WTC11 (cell line): ENCODE measurements around the gene SGPL1. TPM values are rescaled to one million over a fixed set of nuclear protein-coding genes. Genes with fewer than 3 reads are reported as not detected.

ENCODE experiments used
- ATAC-seq: fragments of 200-7000 bp; cut with Tn5 transposase; 2 replicates; pipeline ENCODE4 v1.10.0; 2021; ENCODE audit warnings: mild to moderate bottlenecking, moderate library complexity
- CTCF ChIA-PET: fragments of 300-600 bp; sonication (Branson Sonifier 250); formaldehyde crosslinking; loops from one replicate; lab custom pipeline; 2021; ENCODE audit warnings: antibody characterized with exemption; lab: Charles Lee
- POLR2A ChIA-PET: fragments of 350-600 bp; sonication (Branson Sonifier 250); formaldehyde crosslinking; loops from one replicate; lab custom pipeline; 2021; ENCODE audit warnings: antibody characterized with exemption; lab: Charles Lee
- DNase-seq: peaks from one replicate; pipeline ENCODE4 v3.0.0; 2021; ENCODE audit warnings: low spot score
- H3K27ac Mint-ChIP-seq: 2 replicates; pipeline ENCODE4 v1.8.0; 2021; ENCODE audit warnings: mixed read lengths
- H3K27me3 Mint-ChIP-seq: 2 replicates; pipeline ENCODE4 v1.8.0; 2021; ENCODE audit warnings: low read depth, mild to moderate bottlenecking, moderate library complexity, mixed read lengths
- H3K36me3 Mint-ChIP-seq: 2 replicates; pipeline ENCODE4 v1.8.0; 2021; ENCODE audit warnings: mixed read lengths
- H3K4me1 Mint-ChIP-seq: 2 replicates; pipeline ENCODE4 v1.8.0; 2022; ENCODE audit warnings: mixed read lengths
- H3K4me3 Mint-ChIP-seq: 2 replicates; pipeline ENCODE4 v1.8.0; 2021; ENCODE audit warnings: mild to moderate bottlenecking, moderate library complexity, mixed read lengths
- H3K9me3 Mint-ChIP-seq: 2 replicates; pipeline ENCODE4 v1.8.0; 2021; ENCODE audit warnings: mixed read lengths
- CBFB ChIP-seq: sonication (generic); formaldehyde crosslinking; IDR thresholded peaks from 2 replicates; pipeline ENCODE4 v1.8.1; 2022; ENCODE audit warnings: mild to moderate bottlenecking, low read depth, missing genetic modification reagents
- CREM ChIP-seq: sonication (generic); formaldehyde crosslinking; IDR thresholded peaks from 2 replicates; pipeline ENCODE4 v1.8.1; 2022; ENCODE audit warnings: mild to moderate bottlenecking, missing genetic modification reagents, moderate library complexity
- FOXK1 ChIP-seq: sonication (generic); formaldehyde crosslinking; IDR thresholded peaks from 2 replicates; pipeline ENCODE4 v1.8.0; 2022; ENCODE audit warnings: mild to moderate bottlenecking, moderate library complexity, missing genetic modification reagents
- OVOL2 ChIP-seq: fragments of 250-450 bp; sonication (Bioruptor Pico); IDR thresholded peaks from 2 replicates; pipeline ENCODE4 v1.9.0; 2021; ENCODE audit warnings: mild to moderate bottlenecking, borderline replicate concordance
- RELA ChIP-seq: sonication (generic); formaldehyde crosslinking; IDR thresholded peaks from 2 replicates; pipeline ENCODE4 v1.8.1; 2022; ENCODE audit warnings: missing genetic modification reagents, mild to moderate bottlenecking, borderline replicate concordance
- SMAD4 ChIP-seq: sonication (generic); formaldehyde crosslinking; IDR thresholded peaks from 2 replicates; pipeline ENCODE4 v1.8.0; 2022; ENCODE audit warnings: mild to moderate bottlenecking, missing genetic modification reagents
- TEAD4 ChIP-seq: sonication (generic); formaldehyde crosslinking; IDR thresholded peaks from 2 replicates; pipeline ENCODE4 v1.8.0; 2022; ENCODE audit warnings: mild to moderate bottlenecking, missing genetic modification reagents
- total RNA-seq: library from RNA; stranded (reverse); gene quantifications from 3 replicates; pipeline ENCODE4 v1.2.3, GENCODE V29; 2021
- TF ChIP-seq, protein P1 (sequence below): sonication (generic); formaldehyde crosslinking; IDR thresholded peaks from 2 replicates; pipeline ENCODE4 v1.8.1; 2023; ENCODE audit warnings: mild to moderate bottlenecking, moderate library complexity, missing genetic modification reagents
- TF ChIP-seq, protein P2 (sequence below): sonication (generic); formaldehyde crosslinking; IDR thresholded peaks from 2 replicates; pipeline ENCODE4 v1.8.1; 2023; ENCODE audit warnings: mild to moderate bottlenecking, missing genetic modification reagents, moderate library complexity
- TF ChIP-seq, protein P3 (sequence below): fragments of 250-450 bp; sonication (Bioruptor Pico); IDR thresholded peaks from 2 replicates; pipeline ENCODE4 v1.9.0; 2021; ENCODE audit warnings: mild to moderate bottlenecking, borderline replicate concordance
- TF ChIP-seq, protein P4 (sequence below): sonication (generic); formaldehyde crosslinking; IDR thresholded peaks from 2 replicates; pipeline ENCODE4 v1.8.1; 2022; ENCODE audit warnings: low read depth, mild to moderate bottlenecking, moderate library complexity, missing genetic modification reagents, borderline replicate concordance
- TF ChIP-seq, protein P5 (sequence below): sonication (generic); formaldehyde crosslinking; IDR thresholded peaks from 2 replicates; pipeline ENCODE4 v1.8.0; 2023; ENCODE audit warnings: mild to moderate bottlenecking, missing genetic modification reagents
- TF ChIP-seq, protein P6 (sequence below): sonication (generic); formaldehyde crosslinking; IDR thresholded peaks from 2 replicates; pipeline ENCODE4 v1.8.0; 2022; ENCODE audit warnings: mild to moderate bottlenecking, missing genetic modification reagents
- TF ChIP-seq, protein P7 (sequence below): sonication (generic); formaldehyde crosslinking; IDR thresholded peaks from 2 replicates; pipeline ENCODE4 v1.8.1; 2022; ENCODE audit warnings: missing genetic modification reagents, borderline replicate concordance
- TF ChIP-seq, protein P8 (sequence below): fragments of 250-450 bp; sonication (Bioruptor Pico); conservative IDR thresholded peaks from 2 replicates; pipeline ENCODE4 v1.9.0; 2021; ENCODE audit warnings: mild to moderate bottlenecking

Gene SGPL1
- total RNA-seq, 1 experiment from 2014 or later: 44.6 TPM

DNA sequence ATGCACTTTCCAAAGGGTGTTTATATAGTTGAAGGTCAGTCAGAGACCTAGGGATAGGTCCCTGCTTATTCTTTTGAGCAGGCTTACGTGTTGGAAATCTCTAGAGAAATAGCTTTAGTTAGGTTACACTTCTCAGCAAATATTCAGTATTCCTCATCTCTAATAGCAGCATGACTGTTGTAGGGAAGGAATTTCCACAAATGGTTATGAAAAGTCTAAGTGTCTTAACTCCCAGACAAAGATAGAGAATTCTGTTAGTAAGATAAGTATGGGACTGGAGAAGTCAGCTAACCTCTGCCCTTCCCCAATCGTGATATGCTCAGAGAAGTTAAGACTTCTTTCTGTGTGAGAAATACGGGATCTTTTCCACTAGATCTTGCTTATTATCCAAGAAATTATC, 16.5 kb downstream of the SGPL1 start:
- H3K36me3 Mint-ChIP-seq: peaks cover 16% of the 10 kb centered on the region
- no peak overlapping the region for H3K4me3 Mint-ChIP-seq
- ATAC-seq (no peak), DNase-seq (no peak)
- ChIA-PET POLR2A (no interaction called here), CTCF (no interaction called here)
- H3K27ac Mint-ChIP-seq: no peak overlapping the region
- peaks cover under 1% of the 10 kb centered on the region; the same call in 1 of the 2 replicates for H3K9me3 Mint-ChIP-seq
- TF ChIP-seq, protein P1, sequence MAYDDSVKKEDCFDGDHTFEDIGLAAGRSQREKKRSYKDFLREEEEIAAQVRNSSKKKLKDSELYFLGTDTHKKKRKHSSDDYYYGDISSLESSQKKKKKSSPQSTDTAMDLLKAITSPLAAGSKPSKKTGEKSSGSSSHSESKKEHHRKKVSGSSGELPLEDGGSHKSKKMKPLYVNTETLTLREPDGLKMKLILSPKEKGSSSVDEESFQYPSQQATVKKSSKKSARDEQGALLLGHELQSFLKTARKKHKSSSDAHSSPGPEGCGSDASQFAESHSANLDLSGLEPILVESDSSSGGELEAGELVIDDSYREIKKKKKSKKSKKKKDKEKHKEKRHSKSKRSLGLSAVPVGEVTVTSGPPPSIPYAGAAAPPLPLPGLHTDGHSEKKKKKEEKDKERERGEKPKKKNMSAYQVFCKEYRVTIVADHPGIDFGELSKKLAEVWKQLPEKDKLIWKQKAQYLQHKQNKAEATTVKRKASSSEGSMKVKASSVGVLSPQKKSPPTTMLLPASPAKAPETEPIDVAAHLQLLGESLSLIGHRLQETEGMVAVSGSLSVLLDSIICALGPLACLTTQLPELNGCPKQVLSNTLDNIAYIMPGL (CRISPR knock-in tag): no peak
- TF ChIP-seq CREM (CRISPR knock-in tag) (no peak), RELA (CRISPR knock-in tag) (no peak), SMAD4 (CRISPR knock-in tag) (no peak), FOXK1 (CRISPR knock-in tag) (no peak)
- TF ChIP-seq, protein P2, sequence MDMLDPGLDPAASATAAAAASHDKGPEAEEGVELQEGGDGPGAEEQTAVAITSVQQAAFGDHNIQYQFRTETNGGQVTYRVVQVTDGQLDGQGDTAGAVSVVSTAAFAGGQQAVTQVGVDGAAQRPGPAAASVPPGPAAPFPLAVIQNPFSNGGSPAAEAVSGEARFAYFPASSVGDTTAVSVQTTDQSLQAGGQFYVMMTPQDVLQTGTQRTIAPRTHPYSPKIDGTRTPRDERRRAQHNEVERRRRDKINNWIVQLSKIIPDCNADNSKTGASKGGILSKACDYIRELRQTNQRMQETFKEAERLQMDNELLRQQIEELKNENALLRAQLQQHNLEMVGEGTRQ: no peak
- TF ChIP-seq, protein P3, sequence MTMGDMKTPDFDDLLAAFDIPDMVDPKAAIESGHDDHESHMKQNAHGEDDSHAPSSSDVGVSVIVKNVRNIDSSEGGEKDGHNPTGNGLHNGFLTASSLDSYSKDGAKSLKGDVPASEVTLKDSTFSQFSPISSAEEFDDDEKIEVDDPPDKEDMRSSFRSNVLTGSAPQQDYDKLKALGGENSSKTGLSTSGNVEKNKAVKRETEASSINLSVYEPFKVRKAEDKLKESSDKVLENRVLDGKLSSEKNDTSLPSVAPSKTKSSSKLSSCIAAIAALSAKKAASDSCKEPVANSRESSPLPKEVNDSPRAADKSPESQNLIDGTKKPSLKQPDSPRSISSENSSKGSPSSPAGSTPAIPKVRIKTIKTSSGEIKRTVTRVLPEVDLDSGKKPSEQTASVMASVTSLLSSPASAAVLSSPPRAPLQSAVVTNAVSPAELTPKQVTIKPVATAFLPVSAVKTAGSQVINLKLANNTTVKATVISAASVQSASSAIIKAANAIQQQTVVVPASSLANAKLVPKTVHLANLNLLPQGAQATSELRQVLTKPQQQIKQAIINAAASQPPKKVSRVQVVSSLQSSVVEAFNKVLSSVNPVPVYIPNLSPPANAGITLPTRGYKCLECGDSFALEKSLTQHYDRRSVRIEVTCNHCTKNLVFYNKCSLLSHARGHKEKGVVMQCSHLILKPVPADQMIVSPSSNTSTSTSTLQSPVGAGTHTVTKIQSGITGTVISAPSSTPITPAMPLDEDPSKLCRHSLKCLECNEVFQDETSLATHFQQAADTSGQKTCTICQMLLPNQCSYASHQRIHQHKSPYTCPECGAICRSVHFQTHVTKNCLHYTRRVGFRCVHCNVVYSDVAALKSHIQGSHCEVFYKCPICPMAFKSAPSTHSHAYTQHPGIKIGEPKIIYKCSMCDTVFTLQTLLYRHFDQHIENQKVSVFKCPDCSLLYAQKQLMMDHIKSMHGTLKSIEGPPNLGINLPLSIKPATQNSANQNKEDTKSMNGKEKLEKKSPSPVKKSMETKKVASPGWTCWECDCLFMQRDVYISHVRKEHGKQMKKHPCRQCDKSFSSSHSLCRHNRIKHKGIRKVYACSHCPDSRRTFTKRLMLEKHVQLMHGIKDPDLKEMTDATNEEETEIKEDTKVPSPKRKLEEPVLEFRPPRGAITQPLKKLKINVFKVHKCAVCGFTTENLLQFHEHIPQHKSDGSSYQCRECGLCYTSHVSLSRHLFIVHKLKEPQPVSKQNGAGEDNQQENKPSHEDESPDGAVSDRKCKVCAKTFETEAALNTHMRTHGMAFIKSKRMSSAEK (CRISPR knock-in tag): no peak
- TF ChIP-seq, protein P4, sequence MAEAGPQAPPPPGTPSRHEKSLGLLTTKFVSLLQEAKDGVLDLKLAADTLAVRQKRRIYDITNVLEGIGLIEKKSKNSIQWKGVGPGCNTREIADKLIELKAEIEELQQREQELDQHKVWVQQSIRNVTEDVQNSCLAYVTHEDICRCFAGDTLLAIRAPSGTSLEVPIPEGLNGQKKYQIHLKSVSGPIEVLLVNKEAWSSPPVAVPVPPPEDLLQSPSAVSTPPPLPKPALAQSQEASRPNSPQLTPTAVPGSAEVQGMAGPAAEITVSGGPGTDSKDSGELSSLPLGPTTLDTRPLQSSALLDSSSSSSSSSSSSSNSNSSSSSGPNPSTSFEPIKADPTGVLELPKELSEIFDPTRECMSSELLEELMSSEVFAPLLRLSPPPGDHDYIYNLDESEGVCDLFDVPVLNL (CRISPR knock-in tag): no peak
- TF ChIP-seq, all 79 proteins: peak for 0
- no peaks in the 10 kb centered on the region for H3K27me3 Mint-ChIP-seq
- 0 out of 2 replicates have a peak, but pooled peaks cover 4% of the 10 kb centered on the region for H3K4me1 Mint-ChIP-seq

DNA sequence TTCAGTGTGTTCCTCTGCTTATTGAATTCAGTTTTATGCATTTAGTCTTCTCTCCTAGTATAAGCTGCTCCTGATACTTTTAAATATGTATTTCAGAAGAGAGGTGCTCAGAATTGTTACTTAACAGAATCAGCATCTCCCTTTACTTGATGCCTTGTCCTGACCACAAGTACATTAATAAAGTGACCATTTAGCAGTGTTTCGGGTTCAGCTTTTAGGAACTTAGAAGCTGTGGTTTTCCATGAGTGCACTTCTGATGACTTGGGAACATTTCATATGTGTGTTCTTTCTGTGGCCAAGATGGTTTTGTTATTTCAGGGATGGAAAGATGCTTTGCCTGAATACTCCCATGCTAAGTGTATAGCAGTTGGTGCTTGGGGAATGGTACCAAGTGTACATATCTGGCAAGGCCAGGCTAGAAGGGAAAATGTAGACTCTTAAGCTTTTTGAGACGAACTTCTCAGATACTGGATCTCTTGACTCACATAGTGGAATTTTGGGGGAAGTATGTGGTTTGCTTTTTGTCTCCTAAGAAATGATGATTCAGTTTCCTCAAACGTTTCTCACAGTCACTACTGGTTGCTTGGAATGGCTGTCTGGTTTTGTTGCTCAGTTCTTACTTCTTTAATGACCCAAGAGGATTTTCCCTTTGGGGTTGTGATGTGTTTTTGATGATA, 17.2 kb downstream of the SGPL1 start:
- H3K27ac Mint-ChIP-seq: no peak overlapping the region
- peaks cover 7% of the 10 kb centered on the region; the same call in 1 of the 2 replicates for H3K9me3 Mint-ChIP-seq
- CTCF ChIA-PET: no interaction called here
- H3K4me1 Mint-ChIP-seq: 0 out of 2 replicates have a peak, but pooled peaks cover 4% of the 10 kb centered on the region
- H3K36me3 Mint-ChIP-seq: peaks cover 24% of the 10 kb centered on the region
- DNase-seq: no peak
- ATAC-seq: no peak
- POLR2A ChIA-PET: no interaction called here
- H3K4me3 Mint-ChIP-seq: no peak overlapping the region
- H3K27me3 Mint-ChIP-seq: no peaks in the 10 kb centered on the region
- TF ChIP-seq, protein P5, sequence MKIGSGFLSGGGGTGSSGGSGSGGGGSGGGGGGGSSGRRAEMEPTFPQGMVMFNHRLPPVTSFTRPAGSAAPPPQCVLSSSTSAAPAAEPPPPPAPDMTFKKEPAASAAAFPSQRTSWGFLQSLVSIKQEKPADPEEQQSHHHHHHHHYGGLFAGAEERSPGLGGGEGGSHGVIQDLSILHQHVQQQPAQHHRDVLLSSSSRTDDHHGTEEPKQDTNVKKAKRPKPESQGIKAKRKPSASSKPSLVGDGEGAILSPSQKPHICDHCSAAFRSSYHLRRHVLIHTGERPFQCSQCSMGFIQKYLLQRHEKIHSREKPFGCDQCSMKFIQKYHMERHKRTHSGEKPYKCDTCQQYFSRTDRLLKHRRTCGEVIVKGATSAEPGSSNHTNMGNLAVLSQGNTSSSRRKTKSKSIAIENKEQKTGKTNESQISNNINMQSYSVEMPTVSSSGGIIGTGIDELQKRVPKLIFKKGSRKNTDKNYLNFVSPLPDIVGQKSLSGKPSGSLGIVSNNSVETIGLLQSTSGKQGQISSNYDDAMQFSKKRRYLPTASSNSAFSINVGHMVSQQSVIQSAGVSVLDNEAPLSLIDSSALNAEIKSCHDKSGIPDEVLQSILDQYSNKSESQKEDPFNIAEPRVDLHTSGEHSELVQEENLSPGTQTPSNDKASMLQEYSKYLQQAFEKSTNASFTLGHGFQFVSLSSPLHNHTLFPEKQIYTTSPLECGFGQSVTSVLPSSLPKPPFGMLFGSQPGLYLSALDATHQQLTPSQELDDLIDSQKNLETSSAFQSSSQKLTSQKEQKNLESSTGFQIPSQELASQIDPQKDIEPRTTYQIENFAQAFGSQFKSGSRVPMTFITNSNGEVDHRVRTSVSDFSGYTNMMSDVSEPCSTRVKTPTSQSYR (CRISPR knock-in tag): no peak
- TF ChIP-seq OVOL2 (CRISPR knock-in tag) (no peak), TEAD4 (CRISPR knock-in tag) (no peak), CBFB (CRISPR knock-in tag) (no peak)
- TF ChIP-seq, protein P2: no peak
- TF ChIP-seq, protein P6, sequence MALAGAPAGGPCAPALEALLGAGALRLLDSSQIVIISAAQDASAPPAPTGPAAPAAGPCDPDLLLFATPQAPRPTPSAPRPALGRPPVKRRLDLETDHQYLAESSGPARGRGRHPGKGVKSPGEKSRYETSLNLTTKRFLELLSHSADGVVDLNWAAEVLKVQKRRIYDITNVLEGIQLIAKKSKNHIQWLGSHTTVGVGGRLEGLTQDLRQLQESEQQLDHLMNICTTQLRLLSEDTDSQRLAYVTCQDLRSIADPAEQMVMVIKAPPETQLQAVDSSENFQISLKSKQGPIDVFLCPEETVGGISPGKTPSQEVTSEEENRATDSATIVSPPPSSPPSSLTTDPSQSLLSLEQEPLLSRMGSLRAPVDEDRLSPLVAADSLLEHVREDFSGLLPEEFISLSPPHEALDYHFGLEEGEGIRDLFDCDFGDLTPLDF: no peak
- TF ChIP-seq, protein P7, sequence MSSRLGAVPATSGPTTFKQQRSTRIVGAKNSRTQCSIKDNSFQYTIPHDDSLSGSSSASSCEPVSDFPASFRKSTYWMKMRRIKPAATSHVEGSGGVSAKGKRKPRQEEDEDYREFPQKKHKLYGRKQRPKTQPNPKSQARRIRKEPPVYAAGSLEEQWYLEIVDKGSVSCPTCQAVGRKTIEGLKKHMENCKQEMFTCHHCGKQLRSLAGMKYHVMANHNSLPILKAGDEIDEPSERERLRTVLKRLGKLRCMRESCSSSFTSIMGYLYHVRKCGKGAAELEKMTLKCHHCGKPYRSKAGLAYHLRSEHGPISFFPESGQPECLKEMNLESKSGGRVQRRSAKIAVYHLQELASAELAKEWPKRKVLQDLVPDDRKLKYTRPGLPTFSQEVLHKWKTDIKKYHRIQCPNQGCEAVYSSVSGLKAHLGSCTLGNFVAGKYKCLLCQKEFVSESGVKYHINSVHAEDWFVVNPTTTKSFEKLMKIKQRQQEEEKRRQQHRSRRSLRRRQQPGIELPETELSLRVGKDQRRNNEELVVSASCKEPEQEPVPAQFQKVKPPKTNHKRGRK: no peak
- TF ChIP-seq, protein P8, sequence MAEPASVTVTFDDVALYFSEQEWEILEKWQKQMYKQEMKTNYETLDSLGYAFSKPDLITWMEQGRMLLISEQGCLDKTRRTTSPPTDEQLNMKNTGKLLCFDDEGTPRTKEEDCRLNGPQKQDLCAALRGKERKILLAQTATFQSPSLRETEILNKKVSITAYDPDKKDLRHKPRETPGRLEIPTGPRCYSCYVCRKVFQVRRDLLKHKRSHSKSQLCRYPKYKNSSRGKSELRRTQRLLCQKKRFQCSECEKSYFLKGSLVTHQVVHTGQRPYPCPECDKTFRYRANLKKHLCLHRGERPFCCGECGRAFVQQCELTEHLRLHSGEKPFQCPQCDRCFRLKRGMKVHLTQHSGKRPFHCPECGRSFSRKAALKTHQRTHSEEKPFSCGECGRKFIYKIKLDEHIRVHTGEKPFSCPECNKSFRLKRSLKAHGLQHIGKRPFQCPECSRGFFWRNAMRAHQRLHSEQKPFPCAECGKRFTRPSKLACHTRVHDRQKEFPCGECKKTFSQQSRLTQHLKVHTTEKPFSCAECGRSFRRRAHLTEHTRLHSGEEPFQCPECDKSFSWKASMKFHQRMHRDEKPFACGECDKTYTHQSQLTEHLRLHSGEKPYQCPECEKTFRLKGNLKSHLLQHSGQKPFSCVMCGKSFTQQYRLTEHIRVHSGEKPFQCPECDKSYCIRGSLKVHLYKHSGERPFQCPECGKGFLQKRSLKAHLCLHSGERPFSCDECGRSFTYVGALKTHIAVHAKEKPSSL: no peak
